Measurements from ENCODE around the gene PTRHD1.

The PTRHD1 gene

DNA sequence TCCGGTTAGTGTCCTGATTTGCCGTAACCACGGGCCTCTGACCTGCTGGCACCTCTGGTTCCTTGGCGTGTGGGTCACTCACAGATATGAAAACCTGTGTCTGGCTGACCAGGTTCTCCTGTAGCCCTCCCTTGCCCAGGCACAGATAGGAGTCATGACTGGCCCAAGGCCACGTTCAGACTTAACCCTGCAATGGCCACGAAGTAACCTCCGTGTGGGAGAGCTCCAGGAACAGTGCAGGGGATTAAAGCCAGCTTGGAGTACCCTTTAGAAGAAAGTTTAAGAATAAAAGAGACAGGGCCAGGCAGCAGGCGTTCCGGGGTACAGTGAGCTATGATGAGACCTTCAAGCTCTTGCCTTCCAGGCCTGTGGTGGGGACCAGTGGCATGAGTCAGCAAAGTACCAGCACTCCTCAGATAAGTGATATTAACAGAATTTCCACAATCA is 25.6 kb upstream of the PTRHD1 start:
- DNase-seq (ENCODE audit: low read depth): no peak
- no peak for TF ChIP-seq CTCF (IDR thresholded peaks at IDR 0.05; ENCODE audit: low read depth, low read length, missing control alignments)
- no peak overlapping the region for H3K4me3 ChIP-seq (ENCODE audit: low read depth, low read length)

DNA sequence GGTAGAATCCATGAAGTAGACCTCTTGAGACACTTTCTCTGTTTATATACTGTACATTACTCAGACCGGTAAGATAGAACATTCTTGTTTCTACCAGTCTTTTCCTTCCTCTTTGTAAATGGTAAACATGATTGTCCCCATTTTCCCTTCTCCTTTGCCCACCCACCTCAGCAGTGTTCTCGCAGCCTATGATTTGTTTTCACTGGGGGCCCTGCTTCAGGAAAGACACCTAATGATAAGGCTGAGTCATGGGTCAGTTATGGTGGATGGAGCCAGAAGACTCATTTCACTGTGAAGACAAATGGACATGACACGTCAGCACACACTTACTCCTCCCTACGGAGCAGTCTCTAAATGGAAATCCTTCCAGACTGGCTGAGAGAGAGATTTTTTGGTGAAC is 23.7 kb upstream of the PTRHD1 start:
- TF ChIP-seq CTCF (IDR thresholded peaks at IDR 0.05; ENCODE audit: low read depth, low read length, missing control alignments): no peak
- no peak overlapping the region for H3K4me3 ChIP-seq (ENCODE audit: low read depth, low read length)
- DNase-seq (ENCODE audit: low read depth): no peak

- DNase-seq (ENCODE audit: low read depth): no peak
- no peak for TF ChIP-seq CTCF (IDR thresholded peaks at IDR 0.05; ENCODE audit: low read depth, low read length, missing control alignments)
- no peak overlapping the region for H3K4me3 ChIP-seq (ENCODE audit: low read depth, low read length)
These were observed 23.2 kb upstream of the PTRHD1 start for GRCh38 chr2:24816404-24816803.

- no peak for DNase-seq (ENCODE audit: low read depth)
- no peak overlapping the region for H3K4me3 ChIP-seq (ENCODE audit: low read depth, low read length)
- no peak for TF ChIP-seq CTCF (IDR thresholded peaks at IDR 0.05; ENCODE audit: low read depth, low read length, missing control alignments)
These were observed 22.0 kb upstream of the PTRHD1 start for GRCh38 chr2:24815171-24815570.

GRCh38 chr2:24814516-24814915 is 21.3 kb upstream of the PTRHD1 start:
- no peak for DNase-seq (ENCODE audit: low read depth)
- H3K4me3 ChIP-seq (ENCODE audit: low read depth, low read length): no peak overlapping the region
- no peak for TF ChIP-seq CTCF (IDR thresholded peaks at IDR 0.05; ENCODE audit: low read depth, low read length, missing control alignments)

DNA sequence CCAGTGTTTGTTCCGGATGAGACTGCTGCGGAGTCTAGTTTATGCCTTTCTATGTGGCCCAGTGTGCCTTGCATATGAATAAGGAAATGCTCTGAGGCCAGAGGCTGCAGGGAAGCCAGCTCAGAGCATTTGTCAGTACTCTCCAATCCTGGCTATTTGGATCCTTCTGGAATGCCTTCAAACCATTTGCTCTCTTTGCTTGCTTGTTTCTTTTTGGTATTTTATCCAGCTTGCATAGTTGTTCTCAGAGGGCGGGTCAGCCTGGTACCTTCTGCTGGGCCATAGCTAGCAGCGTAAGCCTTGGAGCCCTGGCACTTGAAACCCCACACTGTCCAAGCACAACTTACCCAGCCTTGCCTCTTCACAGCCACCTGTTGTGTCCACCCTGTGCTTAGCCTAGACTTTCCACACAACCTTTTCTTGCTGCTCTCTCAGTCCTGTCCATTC is 20.5 kb upstream of the PTRHD1 start:
- H3K4me3 ChIP-seq (ENCODE audit: low read depth, low read length): no peak overlapping the region
- DNase-seq (ENCODE audit: low read depth): no peak
- TF ChIP-seq CTCF (IDR thresholded peaks at IDR 0.05; ENCODE audit: low read depth, low read length, missing control alignments): no peak

GRCh38 chr2:24809316-24810007 is 16.3 kb upstream of the PTRHD1 start:
- TF ChIP-seq CTCF (IDR thresholded peaks at IDR 0.05; ENCODE audit: low read depth, low read length, missing control alignments): no peak
- H3K4me3 ChIP-seq (ENCODE audit: low read depth, low read length): no peak overlapping the region
- DNase-seq (ENCODE audit: low read depth): no peak

All from GM12864 (cell line).